Lung (tissue), 12 donors: Measurements from ENCODE around the gene KCTD17. TPM values are rescaled to one million over a fixed set of nuclear protein-coding genes. Genes with fewer than 3 reads are reported as not detected.

Experiments used
- ATAC-seq: fragments of 200-7000 bp; cut with Tn5 transposase; one replicate; pipeline ENCODE4 v1.9.1; 2020; ENCODE audit warnings: moderate number of reproducible peaks; ENCODE audit not compliant: insufficient read depth, low FRiP score
- DNase-seq, 3 donors: peaks; one replicate each; pipeline ENCODE4 v3.0.0-alpha.2; 2013 to 2017
- H3K27ac ChIP-seq, 2 donors: one replicate each; pipeline ENCODE4 v1.5.1; 2013; ENCODE audit warnings: mild to moderate bottlenecking in 2 of 2, moderate library complexity in 2 of 2, control low read depth in 1 of 2, inconsistent platforms in 1 of 2, low read depth in 1 of 2, low read length in 1 of 2
- H3K27me3 ChIP-seq, 3 donors: one replicate each; pipeline ENCODE4 v1.5.1; 2013; ENCODE audit warnings: low read length in 2 of 3; ENCODE audit not compliant: control insufficient read depth in 3 of 3, insufficient read depth in 3 of 3
- H3K36me3 ChIP-seq, 4 donors: one replicate each; pipeline ENCODE4 v1.5.1; 2013; ENCODE audit warnings: low read length in 4 of 4, mild to moderate bottlenecking in 1 of 4, moderate library complexity in 1 of 4; ENCODE audit not compliant: control insufficient read depth in 4 of 4, insufficient read depth in 4 of 4
- H3K4me1 ChIP-seq, 5 donors: one replicate each; pipeline ENCODE4 v1.5.1; 2013; ENCODE audit warnings: low read length in 5 of 5, mild to moderate bottlenecking in 2 of 5, moderate library complexity in 1 of 5; ENCODE audit not compliant: control insufficient read depth in 5 of 5, insufficient read depth in 5 of 5
- H3K4me3 ChIP-seq: one replicate; pipeline ENCODE4 v1.5.1; 2013; ENCODE audit warnings: mild to moderate bottlenecking, control low read depth, moderate library complexity
- H3K9ac ChIP-seq, 2 donors: one replicate each; pipeline ENCODE4 v1.5.1; 2013; ENCODE audit warnings: low read length in 2 of 2, control low read depth in 1 of 2; ENCODE audit not compliant: insufficient read depth in 1 of 2
- H3K9me3 ChIP-seq, 4 donors: one replicate each; pipeline ENCODE4 v1.5.1; 2013; ENCODE audit warnings: low read length in 3 of 4, mild to moderate bottlenecking in 1 of 4, moderate library complexity in 1 of 4; ENCODE audit not compliant: control insufficient read depth in 4 of 4, insufficient read depth in 3 of 4
- CTCF ChIP-seq: IDR thresholded peaks from 2 replicates; pipeline ENCODE4 v1.5.1; 2012; ENCODE audit warnings: mild to moderate bottlenecking; ENCODE audit errors: control extremely low read depth, extremely low read depth
- WGBS, 2 donors: extraction: QIAGEN DNeasy Blood & Tissue Kit; methylation state at CpG; one replicate each; pipeline ENCODE4 v1.1.7; 2013; 5-methylcytosine and 5-hydroxymethylcytosine counted together
- polyA plus RNA-seq, 2 donors: library from polyadenylated mRNA; stranded (reverse); fragments of 200-250 nt; gene quantifications; one replicate each; pipeline ENCODE4 v1.2.1, GENCODE V29; 2013
- total RNA-seq, 2 donors: library from RNA; depleted of rRNA in 1 of 2; stranded (reverse); fragments of >200 nt in 1 of 2; gene quantifications; one replicate each; pipeline ENCODE4 v1.2.1, GENCODE V29; 2014 to 2021
- donor health status: control.
- donor health status: control.
- donor health status: Bipolar disorder and iron deficiency.
- donor health status: healthy.
- donor health status: DM: yes; HTN: yes; CAD: no.

Gene KCTD17
- total and polyA plus RNA-seq, 4 donors = 9.7 to 26.0 (median 18.3) TPM

GRCh38 chr22:37107816-37108621 lies 56.5 kb downstream of the KCTD17 start:
- no peak for DNase-seq
- Histone ChIP-seq H3K9ac (no peak overlapping the region), H3K9me3 (no peaks in the 10 kb centered on the region)

GRCh38 chr22:37109242-37109917 lies 57.8 kb downstream of the KCTD17 start, which contains the start of gene TMPRSS6:
Gene TMPRSS6 (minus strand): TSS chr22:37109713. CDS start chr22:37103417, 6,296 bp downstream.
- Histone ChIP-seq H3K4me3 (no peak within 1 kb of the TSS), H3K4me1 (peaks cover 0 to 4% (median 0%) of the 10 kb centered on the region in 5 donors), H3K27me3 (peaks cover 0 to 2% (median 0%) of the 10 kb centered on the region in 3 donors), H3K9ac (no peak within 1 kb of the TSS), H3K36me3 (no peaks in the 10 kb centered on the region), H3K9me3 (no peaks in the 10 kb centered on the region), H3K27ac (no peak within 1 kb of the TSS)
- 78 to 86% methylated on average over 13 of the region's 13 CpGs for WGBS, 2 donors
- ATAC-seq (no peak), DNase-seq (no peak)
- no peak for TF ChIP-seq CTCF

More at GRCh38 chr22:37107816-37108621, 56.5 kb downstream of the KCTD17 start:
- Histone ChIP-seq H3K4me1 (peaks cover 0 to 4% (median 0%) of the 10 kb centered on the region in 5 donors), H3K27me3 (no peaks in the 10 kb centered on the region), H3K36me3 (no peaks in the 10 kb centered on the region), H3K27ac (no peak overlapping the region), H3K4me3 (no peak overlapping the region)
- no peak for TF ChIP-seq CTCF
- WGBS, 2 donors = 92 to 94% methylated on average over 18 of the region's 18 CpGs
- ATAC-seq = no peak

- DNase-seq = no peak
- WGBS, 2 donors = 91 to 92% methylated on average over 13 of the region's 13 CpGs
Measured at GRCh38 chr22:37111156-37111717, 59.7 kb downstream of the KCTD17 start.

More at GRCh38 chr22:37111156-37111717, 59.7 kb downstream of the KCTD17 start:
- Histone ChIP-seq H3K4me3 (no peak overlapping the region), H3K9ac (no peak overlapping the region), H3K36me3 (no peaks in the 10 kb centered on the region), H3K9me3 (no peaks in the 10 kb centered on the region), H3K4me1 (no peaks in the 10 kb centered on the region), H3K27me3 (peaks cover 0 to 2% (median 0%) of the 10 kb centered on the region in 3 donors), H3K27ac (no peak overlapping the region)
- no peak for ATAC-seq
- no peak for TF ChIP-seq CTCF
